Fibroblast of skin of left quadriceps (primary cell): ENCODE measurements around the gene CPZ.

ENCODE experiments used
- DNase-seq, 2 experiments: peaks; one replicate each; pipeline ENCODE4 v3.0.0-alpha.2; 2013; ENCODE audit warnings: low read depth in 2 of 2

Gene CPZ

GRCh38 chr4:8580321-8581093 is 12.1 kb upstream of the CPZ start, which contains the start of gene GPR78:
GPR78 (plus strand) TSS chr4:8580392; CDS start chr4:8580983, 591 bp downstream.
- peak in 1 of 2 experiments; percentile 4 for DNase-seq

DNA sequence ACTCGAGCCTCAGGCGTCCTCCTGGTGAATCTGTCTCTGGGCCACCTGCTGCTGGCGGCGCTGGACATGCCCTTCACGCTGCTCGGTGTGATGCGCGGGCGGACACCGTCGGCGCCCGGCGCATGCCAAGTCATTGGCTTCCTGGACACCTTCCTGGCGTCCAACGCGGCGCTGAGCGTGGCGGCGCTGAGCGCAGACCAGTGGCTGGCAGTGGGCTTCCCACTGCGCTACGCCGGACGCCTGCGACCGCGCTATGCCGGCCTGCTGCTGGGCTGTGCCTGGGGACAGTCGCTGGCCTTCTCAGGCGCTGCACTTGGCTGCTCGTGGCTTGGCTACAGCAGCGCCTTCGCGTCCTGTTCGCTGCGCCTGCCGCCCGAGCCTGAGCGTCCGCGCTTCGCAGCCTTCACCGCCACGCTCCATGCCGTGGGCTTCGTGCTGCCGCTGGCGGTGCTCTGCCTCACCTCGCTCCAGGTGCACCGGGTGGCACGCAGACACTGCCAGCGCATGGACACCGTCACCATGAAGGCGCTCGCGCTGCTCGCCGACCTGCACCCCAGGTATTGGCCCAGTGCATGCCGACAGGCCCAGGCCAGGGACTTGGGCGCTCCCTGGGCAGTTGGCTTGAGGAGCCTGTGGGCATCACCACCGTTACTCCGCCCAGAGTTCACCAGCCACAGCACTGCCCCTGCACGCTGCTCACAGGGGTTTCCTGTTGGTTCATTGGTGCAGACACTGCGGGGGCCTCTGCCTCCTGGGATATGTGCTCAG is 11.3 kb upstream of the CPZ start:
- DNase-seq: no peak

DNA sequence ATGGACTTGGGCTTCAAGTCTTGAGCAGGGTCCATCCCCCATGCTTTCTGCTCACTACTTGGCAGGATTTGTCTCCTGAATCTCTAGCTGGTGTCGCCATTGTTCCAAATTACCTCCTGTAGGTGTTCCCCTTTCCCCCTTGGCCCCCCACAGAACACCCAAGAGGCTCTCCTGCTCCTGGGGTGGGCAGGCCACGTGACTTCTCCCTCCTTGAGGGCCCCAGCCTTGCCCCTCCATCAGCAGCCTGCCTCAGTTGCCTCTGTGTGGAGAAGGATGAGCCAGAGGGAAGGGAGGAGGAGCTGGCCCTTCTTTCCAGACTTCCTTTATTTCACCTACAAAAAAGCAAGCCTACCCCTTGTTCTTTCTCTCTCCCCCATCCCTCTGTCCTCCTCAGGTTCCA is 10.5 kb upstream of the CPZ start:
- DNase-seq: no peak

- DNase-seq: no peak
Observed at GRCh38 chr4:8582436-8582835, 10.1 kb upstream of the CPZ start.

DNA sequence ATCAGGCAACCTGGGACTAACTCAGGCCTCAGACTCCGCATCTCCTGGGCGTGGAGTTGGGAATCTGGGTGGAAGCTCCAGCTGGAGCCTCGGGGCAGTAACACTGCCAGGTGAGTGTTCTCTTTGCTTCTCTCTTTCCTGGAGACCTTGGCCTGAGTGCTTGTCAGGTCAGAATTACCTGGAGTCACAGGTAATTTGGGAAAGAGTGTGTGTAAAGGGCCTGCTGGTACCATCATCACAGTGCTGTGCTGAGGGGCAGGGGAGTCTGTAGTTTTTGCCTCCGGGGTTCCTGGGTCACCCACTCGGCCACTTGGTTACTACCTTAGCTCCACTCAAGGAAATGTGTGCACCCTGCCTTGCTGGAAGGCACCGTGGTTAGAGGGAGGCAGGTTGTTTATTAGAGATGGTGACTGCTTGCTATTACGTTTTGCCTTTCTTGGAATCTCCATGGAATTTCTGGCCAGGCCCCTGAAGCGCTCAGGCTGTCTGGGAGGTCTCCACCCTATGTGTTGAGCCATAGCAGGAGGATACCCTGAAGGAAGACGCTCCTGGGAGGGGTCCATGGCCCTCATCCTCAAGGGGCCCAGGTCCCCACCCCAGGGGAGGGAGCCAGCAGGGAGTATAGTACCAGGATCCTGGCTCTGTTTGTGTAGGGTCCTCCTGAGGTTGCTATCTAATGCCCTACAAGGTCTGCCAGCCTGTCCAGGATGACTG is 9.5 kb upstream of the CPZ start:
- no peak for DNase-seq

DNA sequence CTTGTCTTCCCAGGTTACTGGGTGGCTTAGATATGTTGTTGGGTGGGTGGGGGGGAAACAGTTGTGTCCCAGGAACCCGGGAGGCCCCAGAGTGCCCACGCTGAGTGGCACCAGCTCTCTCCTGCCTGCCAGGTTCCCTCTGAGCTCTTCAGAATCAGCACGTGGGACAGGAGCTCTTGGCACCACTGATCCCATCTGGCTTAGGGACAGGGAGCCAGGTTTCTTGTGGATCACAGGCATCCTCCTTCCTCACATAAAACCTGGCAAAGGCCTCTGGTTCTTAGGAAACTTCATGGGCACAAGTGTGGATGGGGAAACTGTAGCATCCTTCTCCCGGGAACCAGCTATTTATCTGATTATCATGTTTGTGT is 8.9 kb upstream of the CPZ start:
- DNase-seq: no peak

DNA sequence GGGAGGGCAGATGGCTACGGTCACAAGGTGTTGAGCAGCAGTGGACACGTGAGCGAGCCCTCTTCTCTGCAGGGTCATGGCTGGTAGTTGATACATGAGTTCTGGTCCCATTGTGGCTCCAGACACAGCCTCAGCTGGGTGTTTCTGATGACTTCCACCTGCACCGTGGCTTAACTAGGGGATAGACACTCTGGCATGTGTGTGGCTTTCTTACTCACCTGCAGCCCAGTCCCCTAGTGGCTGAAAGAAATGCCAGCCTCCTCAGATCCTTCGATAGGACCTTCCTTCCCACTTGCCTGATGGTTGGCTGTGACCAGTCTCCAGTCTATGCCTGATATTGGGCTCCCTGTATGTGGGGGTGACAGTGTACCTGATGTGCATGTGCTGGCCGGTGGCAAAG is 7.4 kb upstream of the CPZ start:
- no peak for DNase-seq

DNA sequence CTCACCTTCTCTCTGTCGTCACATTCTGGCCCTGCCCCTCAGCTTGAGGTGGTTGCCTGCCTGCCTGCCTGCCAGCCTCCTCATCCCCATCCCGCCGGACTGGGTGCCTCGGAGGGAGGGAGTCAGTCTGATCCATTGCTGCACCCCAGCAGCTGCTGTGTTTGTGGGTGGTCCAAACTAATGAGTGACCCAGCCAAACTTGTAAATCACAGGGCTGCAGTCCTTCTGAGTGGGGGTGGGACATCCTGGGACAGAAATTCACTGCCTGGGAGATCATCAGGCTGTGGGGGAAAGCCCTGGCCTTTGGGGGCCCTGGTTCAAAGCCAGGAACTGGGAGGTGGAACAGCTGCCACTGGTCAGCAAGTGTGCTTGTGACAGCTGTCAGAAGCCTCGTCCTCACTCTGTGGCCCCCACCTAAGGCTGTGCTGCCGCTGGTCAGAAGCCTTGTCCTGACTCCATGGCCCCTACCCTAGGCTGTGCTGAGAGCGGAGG is 6.8 kb upstream of the CPZ start:
- no peak for DNase-seq

DNA sequence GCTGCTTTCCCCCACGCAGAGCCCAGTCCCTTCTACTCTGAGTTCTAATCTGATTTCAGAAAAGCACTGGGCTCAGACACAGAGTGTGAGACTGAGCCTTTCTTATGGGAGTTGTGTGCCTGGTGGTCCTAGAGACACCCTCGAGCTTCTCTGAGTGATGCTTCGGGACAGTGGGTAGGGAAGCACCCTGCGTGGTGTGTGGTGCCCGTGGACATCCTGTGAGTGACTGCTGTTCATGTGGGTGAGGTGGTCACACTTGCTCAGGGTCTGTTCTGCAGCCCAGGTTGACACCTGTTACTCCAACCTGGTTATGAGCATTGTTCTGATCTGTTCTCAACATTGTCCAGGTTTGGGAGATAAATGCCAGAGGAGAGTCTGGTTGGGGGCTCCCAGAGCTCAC is 6.3 kb upstream of the CPZ start:
- DNase-seq: no peak

- no peak for DNase-seq
Observed at GRCh38 chr4:8586671-8587468, 5.7 kb upstream of the CPZ start.

DNA sequence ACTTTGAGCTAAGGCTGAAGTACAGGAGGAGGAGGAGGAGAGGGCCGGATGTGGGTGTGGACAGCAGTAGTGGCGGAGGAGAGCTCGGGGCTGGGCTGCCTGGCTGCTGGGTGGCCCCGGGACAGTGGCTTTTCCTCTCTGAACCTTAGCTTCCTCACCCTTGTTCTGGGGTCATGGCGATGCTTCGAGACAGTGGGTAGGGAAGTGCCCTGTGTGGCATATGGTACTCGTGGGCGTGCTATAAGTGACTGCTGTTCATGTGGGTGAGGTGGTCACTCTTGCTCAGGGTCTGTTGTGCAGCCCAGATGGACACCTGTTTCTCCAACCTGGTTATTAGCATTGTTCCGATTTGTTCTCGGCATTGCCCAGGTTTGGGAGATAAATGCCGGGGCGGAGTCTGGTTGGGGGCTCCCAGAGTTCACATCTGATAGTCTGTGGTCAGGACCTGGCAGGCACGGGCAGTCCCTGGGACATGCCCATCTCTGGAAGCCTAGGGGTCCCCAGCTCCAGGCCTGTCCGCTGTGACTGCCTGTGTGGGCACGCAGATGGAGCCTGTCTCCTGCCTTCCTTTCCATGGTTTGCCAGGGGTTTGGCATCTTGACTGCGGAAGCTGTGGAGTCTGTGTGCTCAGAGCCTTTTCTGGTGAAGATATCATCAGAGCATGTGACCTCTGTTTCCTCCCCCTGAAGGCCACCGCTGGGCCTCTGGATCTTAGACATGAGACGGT is 4.9 kb upstream of the CPZ start:
- no peak for DNase-seq

DNA sequence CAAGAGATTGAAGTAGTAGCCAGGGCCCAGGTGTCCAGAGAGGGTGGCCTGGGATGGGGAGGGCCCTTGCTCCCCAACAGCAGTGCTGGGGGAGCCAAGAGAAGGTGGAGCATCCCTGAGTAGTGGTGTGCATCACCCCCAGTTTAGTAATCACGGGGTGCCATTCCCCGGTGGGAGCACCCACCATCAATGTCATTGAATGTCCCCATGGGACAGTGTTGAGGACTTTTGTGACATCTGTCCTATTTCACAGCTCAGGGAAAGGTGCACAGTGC is 4.4 kb upstream of the CPZ start:
- DNase-seq: no peak

DNA sequence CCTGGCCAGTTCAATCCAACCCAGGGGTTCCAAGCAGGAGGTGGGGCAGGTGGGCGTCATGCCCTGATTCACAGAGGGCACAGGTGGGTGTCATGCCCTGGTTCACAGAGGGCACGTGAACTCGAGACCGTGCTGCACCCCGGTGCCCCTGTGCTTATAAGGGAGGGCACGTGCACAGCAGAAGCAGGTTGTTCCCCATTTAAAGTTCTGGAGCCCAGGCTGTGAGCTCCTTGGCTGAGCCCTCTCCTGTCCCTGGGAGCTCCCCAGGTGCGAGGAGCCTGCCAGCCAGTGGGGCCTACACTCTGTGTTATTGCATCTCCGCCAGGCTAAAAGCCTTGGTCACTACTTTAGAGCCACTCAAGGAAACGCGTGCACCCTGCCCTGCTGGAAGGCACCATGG is 3.2 kb upstream of the CPZ start:
- no peak for DNase-seq

DNA sequence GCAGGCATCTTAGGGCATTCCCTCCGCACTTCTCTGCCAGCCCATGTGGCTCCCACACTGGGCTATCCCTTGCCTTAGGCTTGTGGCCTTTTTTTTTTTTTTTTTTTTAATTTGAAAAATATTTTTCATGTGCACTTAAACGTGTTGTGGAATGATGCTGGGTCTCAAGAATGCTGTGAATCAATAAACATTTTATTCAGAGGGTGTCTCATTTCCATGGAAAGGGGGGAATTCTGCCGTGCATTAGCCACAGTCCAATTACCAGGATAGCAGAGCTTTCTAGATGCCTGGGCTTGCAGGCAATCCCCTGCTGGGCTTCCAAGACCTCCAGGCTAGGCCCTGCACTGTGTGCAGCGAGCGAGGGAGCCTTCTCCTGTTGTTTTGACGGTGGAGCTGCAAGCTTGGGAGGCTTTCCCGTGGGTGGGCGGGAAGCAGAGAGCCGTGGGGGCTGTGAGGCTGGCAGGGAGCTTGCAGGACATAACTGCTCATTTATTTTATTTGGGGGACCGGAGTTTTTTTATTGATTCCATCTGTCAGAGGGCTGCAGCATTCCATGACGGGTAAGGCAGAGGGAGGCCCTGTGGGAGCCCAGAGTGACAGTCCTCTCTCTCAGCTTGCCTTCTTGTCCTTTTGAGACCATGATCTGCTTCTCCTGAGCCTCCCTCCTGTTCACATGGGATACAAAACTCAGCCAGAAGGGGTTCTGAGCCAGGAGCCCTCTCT is 2.6 kb upstream of the CPZ start:
- peak; percentile 62 to 63 for DNase-seq

DNA sequence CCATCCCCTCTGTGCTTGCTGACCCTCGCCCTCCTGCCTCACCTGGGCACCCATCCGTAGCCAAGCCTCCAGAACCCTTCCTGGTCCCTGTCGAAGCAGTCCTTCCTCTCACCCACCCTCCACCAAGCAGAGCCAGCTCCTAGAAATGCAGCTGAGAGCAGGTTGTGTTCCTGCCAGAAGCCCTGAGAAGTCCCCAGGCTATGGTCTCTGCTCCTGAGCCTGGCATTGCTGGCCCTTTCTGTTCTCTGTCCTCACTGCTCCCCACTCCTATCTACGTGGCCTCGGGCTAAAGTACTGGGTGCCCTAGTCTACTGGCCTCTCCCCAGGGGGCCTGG is 2.1 kb upstream of the CPZ start:
- DNase-seq: no peak

- no peak for DNase-seq
Observed at GRCh38 chr4:8591114-8591513, 1.5 kb upstream of the CPZ start.

- no peak for DNase-seq
Observed at GRCh38 chr4:8591626-8592365, 769 bp upstream of the CPZ start.

DNA sequence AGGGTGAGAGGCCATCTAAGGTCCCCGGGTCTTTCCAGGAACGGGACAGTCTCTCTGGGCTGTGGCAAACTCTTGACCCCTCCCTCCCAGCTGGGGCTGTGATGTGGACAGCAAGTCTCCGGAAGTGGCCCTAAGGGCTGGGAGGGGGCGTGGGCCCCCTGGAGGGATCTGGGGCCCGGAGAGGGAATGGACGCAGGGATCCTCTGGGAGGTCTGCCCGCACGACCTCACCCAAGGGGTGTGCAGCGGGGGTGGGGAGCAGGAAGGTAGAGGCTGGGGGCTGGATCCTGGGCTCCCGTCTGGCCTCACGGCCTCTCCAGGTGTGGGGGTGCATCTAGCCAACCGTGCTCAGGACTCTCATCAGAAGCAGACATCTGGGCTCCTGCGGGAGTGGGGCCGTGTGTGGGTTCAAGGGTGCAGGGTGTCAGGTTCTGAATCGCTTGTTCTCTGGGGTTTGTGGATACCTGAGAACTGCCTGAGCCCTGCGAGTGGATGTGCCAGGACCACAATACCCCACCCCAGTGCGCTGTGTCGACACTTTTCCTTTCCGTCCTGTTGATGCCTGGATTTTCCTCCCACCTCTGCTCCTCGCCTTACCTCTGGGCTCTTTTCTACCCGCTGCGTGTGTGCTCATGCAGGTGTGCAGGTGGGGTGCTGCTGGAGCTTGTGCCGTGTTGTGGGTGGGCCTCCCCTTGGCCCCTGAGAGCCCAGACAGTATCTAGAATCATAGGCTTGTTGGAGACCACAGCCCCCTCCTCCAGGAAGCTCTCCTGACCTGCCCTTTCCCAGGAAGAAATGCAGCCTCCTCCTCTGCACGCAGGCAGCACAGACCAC is 915 bp downstream of the CPZ start:
- DNase-seq: no peak
